NB4 (cell line): ENCODE data around the gene KCNQ1.

Experiments used
- DNase-seq: peaks from one replicate; pipeline ENCODE4 v3.0.0; 2010; ENCODE audit warnings: low read depth
- H3K4me3 ChIP-seq: one replicate; pipeline ENCODE4 v1.5.1; 2011; ENCODE audit warnings: mild to moderate bottlenecking, low read depth, low read length, moderate library complexity
- MYC ChIP-seq: IDR thresholded peaks from 2 replicates; pipeline ENCODE4 v1.6.1; 2011; ENCODE audit warnings: low read depth, low read length
- POLR2A ChIP-seq: IDR thresholded peaks from 2 replicates; pipeline ENCODE4 v1.6.1; 2011; ENCODE audit warnings: mild to moderate bottlenecking; ENCODE audit not compliant: insufficient read length; ENCODE audit errors: extremely low read depth
- TF ChIP-seq, protein P1 (sequence below): IDR thresholded peaks from 2 replicates; pipeline ENCODE4 v1.6.1; 2011; ENCODE audit warnings: low read depth, low read length
- TF ChIP-seq, protein P2 (sequence below): IDR thresholded peaks from one replicate; pipeline ENCODE4 v1.5.1; 2012; ENCODE audit warnings: low read depth, low read length

KCNQ1 gene

DNA sequence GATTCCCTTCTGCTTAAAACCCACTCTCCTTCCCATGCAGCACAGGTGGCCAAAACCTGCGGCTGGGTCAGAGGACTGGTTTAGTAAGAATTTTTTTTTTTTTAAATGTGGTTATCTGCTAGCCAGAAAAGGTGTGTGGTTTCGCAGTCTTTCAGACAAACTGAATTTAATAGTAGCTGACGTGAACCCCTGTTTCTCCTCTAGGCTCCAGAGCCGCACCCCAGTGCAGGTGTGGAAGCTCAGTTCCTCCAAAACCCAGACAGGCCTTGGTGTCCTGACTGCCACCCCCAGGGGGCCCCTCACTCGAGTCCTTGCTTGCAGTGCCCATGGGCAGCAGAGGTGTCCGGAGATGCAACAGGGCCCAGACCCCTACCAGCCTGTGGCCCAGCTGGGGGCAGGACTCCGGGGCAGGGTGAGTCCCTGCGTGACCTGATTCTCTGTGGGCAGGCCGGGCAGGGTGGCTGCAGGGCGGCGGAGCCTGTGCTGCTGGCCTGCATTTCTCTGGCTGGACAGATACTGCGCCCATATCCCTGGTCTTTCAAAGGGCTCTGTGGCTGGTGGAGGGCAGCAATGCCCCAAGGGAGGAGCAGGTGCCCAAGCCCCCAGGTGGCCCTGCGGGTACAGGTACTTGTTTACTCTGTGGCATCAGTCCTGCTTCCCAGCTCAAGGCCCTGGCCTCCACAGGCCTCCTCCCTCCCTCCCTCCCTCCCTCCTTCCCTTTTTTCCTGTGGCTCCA lies 15.2 kb downstream of the KCNQ1 start:
- H3K4me3 ChIP-seq, result no peak overlapping the region
- no peak for TF ChIP-seq POLR2A
- no peak for TF ChIP-seq MYC
- TF ChIP-seq, protein P1, sequence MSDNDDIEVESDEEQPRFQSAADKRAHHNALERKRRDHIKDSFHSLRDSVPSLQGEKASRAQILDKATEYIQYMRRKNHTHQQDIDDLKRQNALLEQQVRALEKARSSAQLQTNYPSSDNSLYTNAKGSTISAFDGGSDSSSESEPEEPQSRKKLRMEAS, result no peak
- TF ChIP-seq, protein P2, sequence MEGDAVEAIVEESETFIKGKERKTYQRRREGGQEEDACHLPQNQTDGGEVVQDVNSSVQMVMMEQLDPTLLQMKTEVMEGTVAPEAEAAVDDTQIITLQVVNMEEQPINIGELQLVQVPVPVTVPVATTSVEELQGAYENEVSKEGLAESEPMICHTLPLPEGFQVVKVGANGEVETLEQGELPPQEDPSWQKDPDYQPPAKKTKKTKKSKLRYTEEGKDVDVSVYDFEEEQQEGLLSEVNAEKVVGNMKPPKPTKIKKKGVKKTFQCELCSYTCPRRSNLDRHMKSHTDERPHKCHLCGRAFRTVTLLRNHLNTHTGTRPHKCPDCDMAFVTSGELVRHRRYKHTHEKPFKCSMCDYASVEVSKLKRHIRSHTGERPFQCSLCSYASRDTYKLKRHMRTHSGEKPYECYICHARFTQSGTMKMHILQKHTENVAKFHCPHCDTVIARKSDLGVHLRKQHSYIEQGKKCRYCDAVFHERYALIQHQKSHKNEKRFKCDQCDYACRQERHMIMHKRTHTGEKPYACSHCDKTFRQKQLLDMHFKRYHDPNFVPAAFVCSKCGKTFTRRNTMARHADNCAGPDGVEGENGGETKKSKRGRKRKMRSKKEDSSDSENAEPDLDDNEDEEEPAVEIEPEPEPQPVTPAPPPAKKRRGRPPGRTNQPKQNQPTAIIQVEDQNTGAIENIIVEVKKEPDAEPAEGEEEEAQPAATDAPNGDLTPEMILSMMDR, result no peak
- DNase-seq, result no peak

DNA sequence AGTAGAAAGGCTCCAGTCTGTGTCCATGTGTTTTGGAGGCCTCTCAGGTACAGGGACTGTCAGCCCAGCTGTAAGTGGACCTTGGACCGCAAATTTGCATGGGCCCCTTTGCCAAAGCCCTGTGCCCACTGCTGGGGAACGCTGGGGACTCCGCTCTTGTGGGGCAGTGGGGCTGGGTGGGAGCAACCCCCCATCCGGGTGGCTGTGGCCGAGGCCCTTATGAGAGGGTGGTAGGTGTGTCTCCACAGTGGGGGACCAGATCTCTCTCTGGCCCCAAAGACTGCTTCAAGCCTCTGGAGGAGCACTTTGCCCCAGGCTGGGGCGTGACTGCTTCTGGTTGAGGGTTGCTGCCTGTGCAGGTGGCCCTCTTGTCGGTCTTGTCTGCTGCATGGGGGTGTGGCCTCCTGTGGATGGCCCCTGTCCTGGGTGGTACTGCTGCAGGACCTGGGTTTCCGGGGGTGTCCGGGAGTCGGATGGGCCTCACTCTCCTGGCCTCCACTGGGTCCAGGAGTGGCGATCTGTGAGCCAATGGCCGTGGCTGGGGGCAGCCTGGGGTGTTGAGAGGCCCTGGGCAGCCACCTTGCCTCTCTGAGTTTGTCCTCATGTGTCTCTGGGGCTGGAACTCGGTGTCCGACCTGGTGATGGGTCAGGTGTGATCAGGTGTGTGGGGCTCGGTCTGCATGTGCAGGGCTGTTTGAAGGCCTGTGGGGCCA lies 15.9 kb downstream of the KCNQ1 start:
- TF ChIP-seq MYC (no peak), POLR2A (no peak)
- TF ChIP-seq, protein P2, result no peak
- TF ChIP-seq, protein P1, result no peak
- no peak overlapping the region for H3K4me3 ChIP-seq
- DNase-seq, result no peak

DNA sequence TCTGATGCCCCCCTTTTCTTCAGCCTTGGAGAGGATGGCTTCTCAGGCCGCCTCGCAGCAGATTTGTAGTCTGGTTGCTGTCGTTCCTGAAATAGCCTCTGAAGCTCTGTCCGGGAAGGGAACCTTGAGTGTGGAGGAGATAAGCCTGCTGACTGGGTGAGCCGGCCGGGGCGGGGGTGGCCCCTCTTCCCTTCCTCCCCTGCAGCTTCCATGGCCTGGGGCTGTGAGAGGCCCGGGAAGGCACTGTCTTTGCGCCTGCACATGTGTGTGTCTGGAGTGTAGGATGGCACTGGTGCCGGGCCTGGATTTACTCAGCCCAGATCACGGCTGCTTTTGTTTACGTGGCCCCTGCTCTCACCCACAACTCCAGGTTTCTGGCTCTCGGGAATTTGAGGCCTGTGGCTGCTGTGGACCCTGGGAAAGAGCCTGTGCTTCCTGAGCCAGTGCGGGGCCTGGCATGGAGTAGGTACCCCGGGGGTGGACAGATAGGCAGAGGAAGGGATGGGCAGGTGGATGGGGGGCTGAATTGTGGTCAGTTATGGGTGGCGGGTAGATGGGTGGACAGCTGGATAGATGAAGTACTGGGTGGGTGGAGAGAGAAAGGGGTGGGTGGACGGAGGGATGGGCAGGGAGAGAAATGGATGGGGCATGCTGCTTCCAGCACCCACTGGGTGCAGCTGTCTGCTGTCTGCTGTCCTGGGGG lies 16.6 kb downstream of the KCNQ1 start:
- no peak overlapping the region for H3K4me3 ChIP-seq
- no peak for DNase-seq
- TF ChIP-seq POLR2A (no peak), MYC (no peak)
- TF ChIP-seq, protein P2, result no peak

DNA sequence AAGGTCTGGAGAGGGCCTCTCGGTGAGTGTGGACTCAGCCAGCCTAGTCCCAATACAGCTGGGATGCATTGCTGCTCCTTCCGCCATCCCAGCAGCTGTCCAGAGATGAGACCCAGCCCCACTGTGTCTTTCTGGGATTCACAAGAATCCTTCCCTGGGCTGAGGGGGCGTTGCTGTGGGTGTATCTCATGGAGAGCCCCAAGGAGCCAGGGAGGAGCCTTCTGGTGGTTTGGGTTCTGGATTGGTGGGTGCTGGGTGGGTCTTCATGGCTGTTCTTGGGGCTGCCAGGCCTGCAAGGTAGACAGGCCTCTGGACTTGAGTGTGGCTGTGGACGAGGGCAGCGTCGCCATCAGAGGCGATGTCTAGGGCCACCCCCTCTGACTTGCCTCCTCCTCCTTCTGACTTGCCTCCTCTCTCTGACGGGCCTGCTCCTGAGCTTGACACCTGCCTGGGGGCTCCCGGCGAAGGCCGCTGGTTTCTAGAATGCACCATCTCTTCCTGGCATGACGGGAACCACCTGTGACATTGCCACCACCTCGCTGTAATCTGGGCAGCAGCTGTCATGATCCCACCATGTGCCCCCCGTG lies 17.2 kb downstream of the KCNQ1 start:
- no peak for DNase-seq
- no peak overlapping the region for H3K4me3 ChIP-seq
- TF ChIP-seq, protein P1, result no peak
- TF ChIP-seq, protein P2, result no peak
- TF ChIP-seq MYC (no peak), POLR2A (no peak)

DNA sequence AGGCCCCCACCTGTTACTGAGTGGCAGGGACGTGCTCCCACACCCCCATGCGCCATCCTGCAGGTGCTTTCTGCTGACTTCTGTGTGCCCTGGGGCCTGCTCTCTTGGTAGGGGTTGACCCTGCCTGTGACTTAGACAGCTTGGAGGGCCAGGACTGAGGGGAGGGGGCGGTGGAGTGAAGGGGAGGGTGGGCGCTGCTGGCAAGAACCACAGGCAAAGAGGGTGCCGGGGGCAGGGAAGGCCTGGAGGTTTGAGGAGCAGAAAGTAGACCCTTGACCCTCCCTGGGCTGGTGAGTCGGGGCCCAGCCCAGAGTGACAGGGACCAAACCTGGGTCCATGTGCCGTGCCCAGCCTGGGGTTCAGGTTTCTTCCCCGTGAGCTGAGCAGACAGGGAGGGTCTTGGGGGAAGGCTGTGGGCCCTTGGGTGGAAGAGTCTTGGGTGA lies 17.8 kb downstream of the KCNQ1 start:
- H3K4me3 ChIP-seq, result no peak overlapping the region
- DNase-seq, result no peak
- TF ChIP-seq, protein P2, result no peak
